LoVo (cell line): ENCODE measurements around the gene R3HDM2.

Experiments
- DNase-seq: peaks from one replicate; pipeline ENCODE4 v3.0.0-alpha.2; 2016; ENCODE audit warnings: low spot score

Gene R3HDM2

DNA sequence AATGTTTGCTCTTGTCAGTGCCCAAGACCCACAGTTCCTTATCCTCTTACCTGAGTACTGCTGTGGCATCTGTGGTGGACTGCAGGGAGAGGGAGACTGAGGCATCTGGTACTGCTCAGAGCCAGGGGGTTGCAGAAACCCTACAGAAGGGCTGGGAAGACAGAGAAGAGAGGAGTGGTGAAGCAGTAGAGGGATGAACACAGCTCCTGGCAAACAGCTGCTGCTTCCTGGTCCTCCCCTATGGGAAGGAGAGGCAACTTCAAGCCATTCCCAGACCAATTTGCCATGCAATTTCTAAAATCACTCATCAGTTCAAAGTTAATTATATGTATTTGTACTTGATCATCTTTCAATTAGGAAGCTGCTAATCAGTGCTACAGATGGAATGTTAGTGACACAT, 164.2 kb downstream of the R3HDM2 start:
- no peak for DNase-seq

DNA sequence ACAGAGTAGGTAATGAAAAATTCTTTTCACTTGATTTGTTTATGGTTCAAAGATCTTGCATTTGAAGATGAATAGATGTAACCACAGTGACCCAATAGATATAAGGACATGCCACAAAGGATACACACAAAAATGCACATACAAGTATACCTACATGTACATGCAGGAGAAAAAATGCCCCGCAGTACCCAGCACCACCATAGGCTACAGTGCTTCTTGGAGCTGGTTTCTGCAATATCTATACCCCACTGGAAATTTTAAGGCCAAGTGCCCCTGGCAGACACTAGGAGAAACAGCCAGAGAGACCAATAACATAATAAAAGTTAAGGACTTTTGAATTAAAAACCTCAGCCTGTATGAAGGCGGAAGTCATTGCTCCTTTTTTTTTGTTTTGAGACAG, 167.7 kb downstream of the R3HDM2 start:
- DNase-seq: no peak

DNA sequence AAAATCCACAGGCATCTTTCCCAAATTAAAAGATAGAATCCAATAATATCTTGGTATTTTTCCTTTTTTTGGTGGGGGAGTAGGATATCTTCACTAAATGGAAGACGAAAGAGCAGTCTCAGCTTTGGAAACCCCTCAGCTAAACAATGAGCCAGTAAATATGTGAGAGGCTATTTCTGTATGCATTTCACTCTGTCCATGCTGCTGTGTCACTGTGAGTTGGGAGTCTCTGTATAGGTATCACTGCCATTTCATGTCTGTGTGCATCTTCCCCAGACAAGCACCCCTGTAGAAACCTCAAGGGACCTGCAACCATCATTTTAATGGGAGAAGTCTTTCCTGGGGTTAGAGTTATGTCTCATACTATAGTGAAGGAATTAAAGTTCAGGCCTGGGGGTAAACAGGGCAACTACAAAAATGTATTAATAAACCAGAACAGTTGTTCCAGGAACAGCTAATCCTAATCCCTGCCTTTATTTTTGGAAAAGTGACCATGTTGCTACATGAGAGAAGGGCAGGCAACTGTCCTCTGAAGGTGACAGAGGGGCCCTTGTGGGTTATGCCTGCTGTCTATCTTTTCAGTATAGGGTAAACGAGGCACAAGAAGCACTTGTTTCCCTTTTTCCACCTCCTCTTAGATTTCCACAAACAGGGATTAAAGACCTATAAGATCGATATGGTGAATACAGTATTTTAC, 168.6 kb downstream of the R3HDM2 start:
- no peak for DNase-seq

DNA sequence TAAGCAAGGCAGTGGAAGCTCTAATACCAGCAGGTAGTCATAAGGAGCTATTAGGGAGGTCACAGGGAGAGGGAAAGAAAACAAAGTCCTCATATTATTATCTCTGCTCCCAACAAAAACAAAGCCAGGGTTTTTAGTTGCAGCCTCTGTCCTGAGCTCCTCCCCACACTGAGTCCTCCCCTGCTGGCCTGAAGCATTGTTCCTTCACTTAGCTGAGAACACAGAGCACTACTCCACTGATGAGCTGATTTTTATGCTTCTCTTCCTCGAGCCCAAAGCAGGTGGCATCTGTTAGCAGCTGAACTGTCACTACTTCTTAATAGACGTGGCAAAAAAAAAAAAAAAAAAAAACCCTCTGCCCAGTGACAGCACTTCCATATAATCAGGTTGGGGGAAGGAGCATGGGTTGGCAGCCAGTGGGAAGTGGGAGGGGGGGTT, 169.4 kb downstream of the R3HDM2 start:
- no peak for DNase-seq

DNA sequence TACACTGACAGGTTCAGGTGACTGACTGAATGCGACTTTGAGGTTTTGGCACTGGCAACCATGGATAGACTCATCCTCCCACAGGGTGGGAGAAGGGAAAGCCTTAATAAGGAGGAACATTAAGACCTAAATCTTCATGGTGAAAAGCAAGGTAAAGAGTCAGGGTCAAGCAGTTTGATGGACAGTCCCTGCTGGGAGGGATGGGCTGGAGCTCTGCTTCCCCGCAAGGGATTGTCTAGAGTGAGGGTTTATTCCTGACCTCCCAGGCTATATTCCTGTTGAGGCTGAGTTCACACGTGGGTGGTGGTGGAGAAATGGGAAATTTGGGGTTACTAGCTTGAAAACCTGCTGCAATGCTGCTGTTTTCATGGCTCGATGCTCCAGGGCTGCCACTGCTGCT, 170.5 kb downstream of the R3HDM2 start:
- DNase-seq: no peak

DNA sequence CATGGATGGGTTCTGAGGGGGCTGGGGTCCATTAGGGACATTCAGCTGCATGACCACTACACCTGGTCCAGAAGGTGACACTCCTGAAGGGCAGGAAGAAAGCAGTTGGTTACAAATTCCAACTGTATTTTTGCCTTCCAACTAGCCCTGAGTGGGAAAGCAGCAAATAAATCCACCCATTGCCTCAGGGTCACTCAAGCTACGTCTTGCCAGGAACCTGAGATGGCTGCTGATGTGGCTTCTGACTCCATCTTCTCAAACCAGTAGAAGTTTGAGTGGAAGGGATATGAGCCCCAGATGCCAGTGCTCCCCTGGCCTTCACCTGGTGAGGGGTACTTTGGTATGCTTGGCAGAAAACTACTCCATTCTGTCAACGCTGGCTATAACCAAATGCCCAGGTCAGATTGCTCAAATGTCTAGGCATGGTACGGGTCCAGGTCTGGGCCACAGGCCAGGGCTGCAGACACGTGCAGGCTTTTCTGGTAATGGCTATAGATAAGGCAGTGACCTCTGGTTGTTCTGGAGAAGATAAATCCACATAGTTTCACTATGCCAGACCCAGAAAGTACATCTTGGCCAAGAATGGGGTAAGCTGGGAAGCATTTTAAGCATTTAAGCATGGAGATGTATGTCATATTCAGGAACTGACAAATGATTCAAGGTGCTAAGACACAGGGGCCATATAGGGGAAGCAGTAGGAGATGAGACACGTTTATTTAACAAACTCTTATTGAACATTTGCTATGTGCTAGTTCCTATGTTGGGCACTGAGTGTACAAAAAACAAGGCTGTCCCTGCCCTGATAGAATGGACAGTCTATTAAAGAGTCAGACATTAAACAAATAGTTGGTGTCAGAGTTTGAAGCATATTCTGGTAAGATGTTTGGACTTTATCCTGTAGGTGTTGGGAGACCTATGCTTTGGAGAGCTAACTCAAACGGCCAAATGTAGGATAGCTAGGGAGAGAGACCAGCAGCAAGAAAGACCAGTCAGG, 171.6 kb downstream of the R3HDM2 start:
- no peak for DNase-seq

DNA sequence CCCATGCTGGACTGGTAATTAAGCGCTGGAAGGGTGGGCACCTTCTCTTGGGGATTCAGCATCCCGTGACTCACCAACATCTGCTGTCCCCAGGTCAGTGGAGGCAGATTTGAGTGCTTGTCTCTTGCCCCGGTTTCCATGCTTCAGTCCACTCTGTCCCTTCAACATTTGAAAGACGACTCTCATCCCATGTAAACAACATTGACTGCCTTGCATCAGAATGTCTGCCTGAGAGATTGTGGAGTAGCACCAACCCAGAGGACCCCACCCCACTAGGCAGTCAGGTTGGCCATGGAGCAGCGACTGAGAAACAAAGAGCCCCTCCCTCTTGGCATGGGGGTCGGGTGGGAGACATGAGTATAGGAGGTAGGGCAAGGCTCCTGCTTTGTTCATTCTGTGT, 174.9 kb downstream of the R3HDM2 start:
- DNase-seq: no peak

DNA sequence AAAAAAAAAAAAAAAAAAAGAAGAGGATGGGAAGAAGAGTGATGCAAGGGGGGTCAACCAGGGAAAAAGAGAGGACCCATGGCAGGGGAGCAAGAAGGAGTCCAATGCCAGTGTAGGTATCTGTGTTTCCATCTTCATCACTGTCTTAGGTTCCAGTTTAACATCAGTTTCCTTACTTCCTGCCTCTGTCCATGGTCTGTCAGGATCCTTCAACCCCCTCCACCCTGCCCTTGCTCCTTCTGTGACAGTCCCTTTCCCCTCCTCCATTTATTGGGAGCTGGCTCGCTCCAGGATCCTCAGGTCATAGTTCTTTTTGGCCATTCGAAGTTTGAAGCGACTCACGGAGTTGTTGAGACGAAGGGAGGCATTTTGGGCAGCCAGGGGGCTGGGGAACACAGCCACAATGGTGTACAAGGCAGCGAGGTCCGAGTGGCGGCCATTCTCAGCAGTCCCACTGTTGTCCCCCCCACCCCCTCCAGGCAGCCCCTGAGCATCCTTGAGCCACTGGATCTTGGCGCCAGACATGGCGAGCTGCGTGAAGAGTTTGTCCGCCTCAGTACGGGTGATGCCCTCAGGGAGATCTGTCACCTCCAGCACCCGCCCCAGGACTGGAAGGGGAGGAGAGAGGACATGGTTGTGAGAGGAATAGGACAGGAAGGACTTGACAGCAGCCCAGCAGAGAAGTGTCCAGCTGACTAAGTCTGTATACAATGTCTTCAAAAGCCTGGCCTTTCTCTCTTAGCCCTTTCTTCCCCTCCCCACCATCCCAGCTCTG, 176.2 kb downstream of the R3HDM2 start:
- DNase-seq: no peak

DNA sequence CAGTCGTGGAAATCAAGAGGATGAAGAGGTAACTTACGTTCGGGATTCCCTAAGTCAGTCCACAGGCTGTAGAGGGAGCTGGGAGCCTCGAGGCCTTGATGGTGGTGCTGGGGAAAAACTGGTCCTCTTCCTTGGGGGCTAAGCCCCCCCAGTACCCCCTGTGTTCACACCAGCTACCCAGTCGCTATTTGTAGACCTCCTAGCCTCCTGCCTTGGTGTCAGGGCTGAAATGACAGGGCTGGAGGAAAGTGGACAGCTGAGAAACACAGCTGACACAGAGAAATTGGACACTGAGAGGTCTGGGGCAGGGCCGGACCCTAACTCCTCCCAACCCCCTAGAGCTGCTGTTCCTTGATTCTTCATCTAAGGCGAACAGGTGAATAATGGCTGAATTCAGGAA, 179.9 kb downstream of the R3HDM2 start, which contains the start of gene STAC3:
STAC3 (minus strand) TSS at position 232 of the 400 bp plus-strand sequence. CDS start 1,551 bp downstream, outside the sequence.
- DNase-seq: no peak

DNA sequence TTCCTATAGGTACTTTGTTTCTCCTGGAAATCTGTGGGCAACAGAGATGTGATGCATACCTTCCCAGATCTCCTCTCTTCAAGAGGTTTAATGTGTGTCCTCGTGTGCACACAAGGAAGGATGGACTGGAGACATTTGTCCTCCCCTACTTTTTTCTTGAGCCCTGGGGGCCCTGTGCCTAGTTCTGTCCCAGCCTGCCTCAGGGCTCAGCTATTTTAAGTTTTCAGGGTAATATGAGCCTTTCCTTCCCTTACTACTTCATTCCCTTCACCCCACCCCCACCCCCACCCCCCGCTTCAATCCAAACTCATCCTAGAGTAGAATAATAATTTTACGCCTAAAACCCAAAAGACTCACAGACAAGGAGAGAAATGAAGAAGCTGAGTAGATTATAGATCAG, 180.3 kb downstream of the R3HDM2 start:
- no peak for DNase-seq

DNA sequence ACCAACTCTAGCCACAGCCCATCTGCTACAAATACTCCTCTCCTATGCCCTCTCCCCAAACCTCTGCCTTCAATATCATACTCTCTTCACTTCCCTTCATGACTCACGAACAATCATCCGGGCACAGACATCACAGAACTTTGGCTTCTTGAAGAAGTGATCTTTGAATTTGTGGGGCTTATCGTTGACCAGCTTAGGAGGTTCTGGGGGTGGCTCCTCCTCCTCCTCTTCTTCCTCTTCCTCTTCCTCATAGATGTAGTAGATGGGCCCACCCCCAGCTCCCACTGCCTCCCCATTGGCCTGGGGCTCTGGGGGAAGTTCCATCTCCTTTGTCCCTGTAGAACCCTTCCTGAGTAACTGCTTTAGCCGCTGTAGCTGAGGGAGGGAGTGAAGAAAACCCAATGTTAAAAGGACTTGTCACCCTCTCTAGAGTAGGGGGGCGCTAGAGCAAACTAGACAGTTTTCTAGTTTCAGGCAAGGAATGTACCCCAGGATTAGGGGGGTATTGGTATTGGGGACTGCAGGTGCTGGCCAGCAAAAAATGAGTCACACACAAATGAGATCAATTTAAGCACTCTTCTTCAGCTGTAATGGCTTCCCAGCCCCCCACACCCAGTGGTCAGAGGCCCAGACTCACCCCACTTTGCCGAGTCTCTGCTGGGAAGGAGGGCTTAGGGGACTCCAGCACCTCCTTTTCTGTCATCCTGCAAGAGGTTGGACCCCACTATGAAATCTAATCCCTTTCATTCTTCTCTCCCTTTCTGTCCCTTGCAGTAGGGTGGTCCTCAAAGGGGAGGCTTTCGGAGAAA, 181.7 kb downstream of the R3HDM2 start:
- no peak for DNase-seq

DNA sequence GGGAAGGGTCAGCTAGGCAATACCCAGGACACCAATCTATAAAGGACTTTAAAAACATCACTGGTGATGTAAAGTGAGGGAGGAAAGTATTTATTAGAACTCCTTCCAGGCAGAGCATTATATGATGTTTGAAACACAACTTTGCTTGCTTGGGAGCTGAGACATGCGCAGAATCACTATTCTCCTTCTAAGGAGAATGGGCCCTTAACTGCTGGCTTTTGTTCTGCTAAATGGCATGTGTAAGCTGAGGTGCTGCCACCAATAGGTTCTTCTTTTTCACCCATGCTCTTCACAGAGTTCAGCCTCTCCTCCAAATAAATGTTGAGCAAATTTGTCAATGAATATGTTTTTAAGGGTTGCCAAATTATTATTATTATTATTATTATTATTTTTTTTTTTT, 183.8 kb downstream of the R3HDM2 start:
- DNase-seq: no peak

DNA sequence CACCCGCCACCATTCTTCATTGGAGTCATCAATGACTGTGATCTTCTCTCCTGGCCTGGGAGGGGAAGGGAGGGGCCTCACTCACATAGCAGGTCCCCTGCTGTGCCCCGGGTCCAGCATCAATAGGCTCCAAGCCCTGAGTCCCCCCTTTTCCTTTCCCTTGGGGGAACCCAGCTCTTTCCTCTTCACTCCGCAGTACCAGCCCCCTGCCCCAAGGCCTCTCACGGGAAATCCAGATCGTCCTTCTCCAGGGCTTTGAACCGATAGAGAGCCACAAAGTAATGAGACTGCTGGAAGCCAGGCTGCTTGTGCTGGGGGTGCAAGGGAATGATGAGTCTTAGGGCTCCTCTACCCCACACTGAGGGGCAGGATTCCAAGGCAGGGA, 186.5 kb downstream of the R3HDM2 start:
- no peak for DNase-seq

DNA sequence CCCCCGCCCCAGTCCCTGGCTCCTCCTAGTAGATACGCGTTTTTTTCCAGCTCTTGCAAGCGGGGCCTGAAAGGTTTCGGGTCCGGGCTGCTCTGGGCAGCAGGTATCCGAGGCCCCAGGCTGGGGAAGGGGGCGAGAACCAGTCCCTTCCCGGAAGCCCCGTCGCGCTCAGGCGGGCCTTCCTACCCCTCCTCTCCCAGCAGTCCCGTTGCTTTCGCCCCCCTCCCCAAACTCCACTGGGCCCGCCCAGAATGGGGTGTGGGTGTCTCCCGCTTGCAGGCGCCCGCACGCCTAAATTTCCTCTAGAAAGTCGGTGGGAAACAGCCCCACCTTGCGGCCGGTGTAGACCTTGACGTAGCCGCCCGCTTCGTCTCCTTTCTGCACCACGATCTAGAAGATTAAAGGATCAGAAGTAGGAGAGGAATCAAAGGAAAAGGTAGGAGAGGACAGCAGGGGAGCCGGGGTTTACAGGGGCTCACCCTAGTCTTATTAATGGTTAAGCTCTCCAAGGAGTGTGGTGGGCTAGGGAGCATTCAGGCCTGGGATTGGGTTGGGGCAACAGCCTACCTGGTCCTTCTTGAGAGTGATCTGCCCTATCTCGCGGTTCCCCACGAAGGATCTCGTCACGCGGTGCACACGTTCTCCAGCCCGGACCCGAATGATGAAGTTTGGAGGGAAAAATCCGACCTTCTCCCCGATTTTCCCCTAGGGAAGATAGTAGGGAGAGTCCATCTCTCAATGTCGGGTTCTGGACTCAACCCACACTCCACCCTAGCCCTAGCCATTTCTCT, 187.1 kb downstream of the R3HDM2 start:
- DNase-seq: peak; percentile 84

DNA sequence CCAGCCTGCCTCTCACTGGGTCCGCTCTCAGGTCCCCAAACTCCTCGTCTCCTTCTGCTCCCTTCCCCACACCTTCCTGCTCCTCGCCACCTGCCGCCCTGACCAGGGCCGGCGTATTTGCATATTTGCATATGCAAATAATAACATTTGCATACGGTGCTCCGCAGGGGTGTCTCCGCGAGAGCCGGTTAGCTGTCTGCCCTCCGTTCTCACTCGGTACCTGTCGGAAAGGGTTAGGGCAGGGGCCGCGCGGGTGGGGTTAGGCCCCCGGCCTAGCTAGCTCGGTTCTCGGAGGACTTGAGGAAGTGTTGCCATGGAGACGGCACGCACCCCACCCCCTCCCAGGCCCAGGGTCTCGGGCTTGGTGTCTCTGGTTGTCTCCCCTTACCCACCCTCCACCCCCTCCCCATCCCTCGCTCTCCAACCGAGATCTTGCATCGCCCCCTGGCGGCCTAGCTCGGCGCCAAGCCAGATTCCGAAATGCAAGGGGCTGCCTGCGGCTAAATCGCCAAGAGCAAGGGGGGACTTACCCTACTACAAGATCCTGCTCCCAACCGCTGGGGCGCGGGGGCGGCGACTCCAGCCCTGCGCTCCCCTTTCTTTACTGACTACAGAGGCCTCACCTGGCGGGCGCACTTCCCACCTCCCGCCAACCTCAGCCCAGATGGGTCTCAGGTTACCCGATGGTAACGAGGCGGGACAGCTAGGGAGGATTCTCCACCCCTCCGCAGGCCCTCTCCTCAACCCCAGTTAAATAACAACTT, 188.0 kb downstream of the R3HDM2 start:
- DNase-seq: peak; percentile 53

DNA sequence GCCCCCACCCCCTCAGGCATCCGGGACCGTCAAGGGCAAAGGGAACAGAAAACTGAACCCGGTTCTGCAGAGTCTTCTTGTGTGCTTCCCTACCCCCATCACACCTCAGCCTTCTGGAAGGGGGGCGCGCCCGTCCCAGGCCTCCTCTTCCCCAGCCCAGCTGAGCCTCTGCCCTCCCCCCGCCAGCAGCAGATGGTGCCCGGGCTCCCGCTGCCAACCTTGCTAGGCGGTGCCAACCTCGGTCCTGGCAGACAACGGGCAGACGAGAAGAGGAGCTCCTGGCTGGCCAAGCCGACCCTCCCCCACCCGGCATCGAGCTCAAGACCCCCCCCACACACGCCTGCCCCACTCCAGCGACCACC, 188.5 kb downstream of the R3HDM2 start:
- DNase-seq: no peak

DNA sequence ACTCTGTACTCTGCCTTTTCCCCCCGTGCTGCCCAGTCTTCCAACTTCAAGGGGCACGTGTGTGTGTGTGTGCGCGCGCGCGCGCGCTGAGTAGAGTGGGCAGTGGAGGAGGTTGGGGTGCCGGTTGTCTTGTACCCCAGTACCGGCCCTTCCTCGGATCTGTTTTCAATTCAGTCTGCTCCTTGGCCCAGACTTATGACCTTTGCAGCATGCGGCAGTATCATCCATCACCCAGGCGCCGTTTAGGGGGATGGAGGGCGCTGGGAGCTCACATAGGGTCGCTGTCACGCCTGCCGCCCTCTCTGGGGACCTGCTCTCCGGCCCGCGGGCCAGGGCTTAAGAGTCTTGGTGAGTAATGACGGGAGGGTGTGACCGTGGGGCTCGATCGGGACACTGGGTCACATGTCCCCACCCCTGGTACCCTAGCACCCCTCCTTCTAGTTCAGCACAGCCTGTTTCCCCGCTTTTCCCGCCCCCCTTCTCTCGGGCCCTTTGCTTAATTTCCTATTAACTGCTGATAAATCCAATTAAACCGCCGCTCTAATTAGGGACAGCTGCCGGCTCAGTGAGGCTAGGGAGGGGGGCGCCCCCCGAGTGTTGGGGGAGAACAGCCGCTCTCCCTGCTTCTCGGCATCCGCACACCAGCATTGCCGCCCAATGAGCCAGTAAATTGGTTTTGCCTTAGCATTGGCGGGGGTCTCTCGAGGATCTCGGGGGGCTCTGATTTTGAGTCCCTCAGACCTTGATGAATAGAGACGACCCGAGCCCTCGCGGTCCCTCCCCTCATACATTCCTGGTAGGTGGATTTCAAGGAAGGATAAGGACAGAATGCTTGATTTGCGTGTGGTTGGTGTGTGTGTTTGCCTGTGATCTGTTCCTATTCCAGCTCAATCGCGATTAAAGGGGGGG, 189.2 kb downstream of the R3HDM2 start:
- no peak for DNase-seq

DNA sequence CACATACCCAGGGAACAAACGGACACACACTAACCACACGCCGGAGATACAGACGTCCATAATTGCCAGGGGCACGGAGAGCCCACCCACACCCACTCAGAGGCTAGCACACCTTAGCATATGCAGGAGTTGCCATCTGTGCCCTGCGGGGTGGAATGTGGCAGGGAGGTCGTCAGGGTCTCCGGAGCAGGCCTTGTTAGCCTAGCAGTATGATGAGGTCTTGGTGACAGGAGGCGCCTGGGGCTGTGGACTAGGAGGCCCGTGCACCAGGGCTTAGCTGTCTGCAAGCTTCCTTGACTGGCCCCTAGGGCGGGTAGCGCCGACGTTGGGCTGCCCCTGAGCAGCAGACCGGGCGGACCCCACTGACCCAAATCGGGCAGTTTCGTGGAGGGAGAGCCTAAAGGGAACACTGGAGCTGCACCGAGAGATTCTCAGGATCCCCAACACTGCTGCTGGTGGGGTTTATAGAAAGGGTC, 189.9 kb downstream of the R3HDM2 start:
- DNase-seq: no peak
